ENCODE measurements around the gene KIAA0232.

GRCh38 chr4:6894086-6894478 lies 111.6 kb downstream of the KIAA0232 start:
- no peak for TF ChIP-seq CTCF (IDR thresholded peaks at IDR 0.05 in 4 of 5, conservative IDR thresholded peaks at IDR 0.05 in 1 of 5)
- TF ChIP-seq POLR2A (IDR thresholded peaks at IDR 0.05): no peak
